GM12801 (cell line): ENCODE results near the gene TEX52.

Source experiments
- TF ChIP-seq, protein P1 (sequence below): IDR thresholded peaks from one replicate; pipeline ENCODE4 v1.5.1; 2011; ENCODE audit warnings: control low read depth; ENCODE audit not compliant: insufficient read length; ENCODE audit errors: extremely low read depth

The TEX52 gene

DNA sequence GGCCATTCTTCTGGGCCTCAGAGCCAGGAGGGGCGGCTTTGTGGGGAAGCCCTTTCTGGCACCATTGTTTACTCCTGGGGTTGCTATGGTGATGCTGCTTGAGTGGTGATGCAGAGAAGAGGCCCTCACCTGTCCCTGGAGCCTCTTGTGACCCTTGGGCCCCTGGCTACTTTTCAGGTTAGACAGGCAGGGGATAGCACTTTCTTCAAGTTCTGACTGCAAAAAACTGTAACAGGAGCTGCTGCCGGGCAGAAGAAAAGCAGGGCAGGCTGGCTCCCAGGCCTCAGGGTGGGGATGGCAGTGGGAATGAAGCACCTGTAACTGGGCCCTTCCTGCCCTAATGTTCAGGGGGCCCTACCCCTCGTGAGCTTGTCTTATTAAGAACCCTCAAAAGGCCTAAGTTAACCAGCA is at the start of gene TEX52:
Gene TEX52, minus strand, starts transcription at position 19 of the 411 bp plus-strand sequence. Its CDS starts 13 bp downstream, at position 6.
- TF ChIP-seq, protein P1, sequence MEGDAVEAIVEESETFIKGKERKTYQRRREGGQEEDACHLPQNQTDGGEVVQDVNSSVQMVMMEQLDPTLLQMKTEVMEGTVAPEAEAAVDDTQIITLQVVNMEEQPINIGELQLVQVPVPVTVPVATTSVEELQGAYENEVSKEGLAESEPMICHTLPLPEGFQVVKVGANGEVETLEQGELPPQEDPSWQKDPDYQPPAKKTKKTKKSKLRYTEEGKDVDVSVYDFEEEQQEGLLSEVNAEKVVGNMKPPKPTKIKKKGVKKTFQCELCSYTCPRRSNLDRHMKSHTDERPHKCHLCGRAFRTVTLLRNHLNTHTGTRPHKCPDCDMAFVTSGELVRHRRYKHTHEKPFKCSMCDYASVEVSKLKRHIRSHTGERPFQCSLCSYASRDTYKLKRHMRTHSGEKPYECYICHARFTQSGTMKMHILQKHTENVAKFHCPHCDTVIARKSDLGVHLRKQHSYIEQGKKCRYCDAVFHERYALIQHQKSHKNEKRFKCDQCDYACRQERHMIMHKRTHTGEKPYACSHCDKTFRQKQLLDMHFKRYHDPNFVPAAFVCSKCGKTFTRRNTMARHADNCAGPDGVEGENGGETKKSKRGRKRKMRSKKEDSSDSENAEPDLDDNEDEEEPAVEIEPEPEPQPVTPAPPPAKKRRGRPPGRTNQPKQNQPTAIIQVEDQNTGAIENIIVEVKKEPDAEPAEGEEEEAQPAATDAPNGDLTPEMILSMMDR, result no peak

DNA sequence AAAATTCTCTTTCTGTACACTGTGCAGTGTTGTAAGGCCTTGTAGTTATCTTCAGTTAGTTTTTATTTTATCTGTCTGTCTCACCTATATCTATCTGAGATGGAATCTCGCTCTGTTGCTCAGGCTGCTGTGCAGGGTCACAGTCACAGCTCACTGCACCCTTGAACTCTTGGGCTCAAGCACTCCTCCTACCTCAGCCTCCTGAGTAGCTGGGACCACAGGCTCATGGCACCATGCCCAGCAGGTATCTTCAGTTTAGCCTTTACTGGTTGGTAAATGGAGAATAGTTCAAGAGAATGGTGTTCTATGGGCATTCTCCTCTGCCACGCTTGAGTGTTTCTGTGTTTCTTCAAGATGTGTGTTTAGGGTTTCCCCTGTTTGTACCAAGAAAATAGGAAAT is 47.4 kb upstream of the TEX52 start:
- TF ChIP-seq, protein P1, result no peak

GRCh38 chr12:2902272-2902880 is 45.5 kb upstream of the TEX52 start:
- TF ChIP-seq, protein P1, result no peak

- TF ChIP-seq, protein P1, result no peak
Measured at GRCh38 chr12:2900642-2901041, 43.8 kb upstream of the TEX52 start.

DNA sequence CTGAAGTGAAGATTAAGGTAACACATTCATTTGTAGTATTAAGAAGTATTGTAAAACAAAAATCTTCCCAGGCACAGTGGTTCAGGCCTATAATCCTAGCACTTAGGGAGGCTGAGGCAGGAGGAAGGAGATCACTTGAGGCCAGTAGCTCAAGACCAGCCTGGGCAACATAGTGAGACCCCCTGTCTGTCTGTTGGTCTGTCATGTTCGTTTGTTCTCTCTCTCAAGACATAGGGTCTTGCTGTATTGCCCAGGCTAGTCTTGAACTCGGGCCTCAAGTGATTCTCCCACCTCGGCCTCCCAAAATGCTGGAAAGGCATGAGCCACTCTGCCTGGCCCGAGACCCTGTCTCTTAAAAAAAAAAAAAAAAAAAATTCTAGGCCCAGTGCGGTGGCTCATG is 40.6 kb upstream of the TEX52 start:
- TF ChIP-seq, protein P1, result no peak

GRCh38 chr12:2895511-2895910 is 38.7 kb upstream of the TEX52 start:
- TF ChIP-seq, protein P1, result no peak

DNA sequence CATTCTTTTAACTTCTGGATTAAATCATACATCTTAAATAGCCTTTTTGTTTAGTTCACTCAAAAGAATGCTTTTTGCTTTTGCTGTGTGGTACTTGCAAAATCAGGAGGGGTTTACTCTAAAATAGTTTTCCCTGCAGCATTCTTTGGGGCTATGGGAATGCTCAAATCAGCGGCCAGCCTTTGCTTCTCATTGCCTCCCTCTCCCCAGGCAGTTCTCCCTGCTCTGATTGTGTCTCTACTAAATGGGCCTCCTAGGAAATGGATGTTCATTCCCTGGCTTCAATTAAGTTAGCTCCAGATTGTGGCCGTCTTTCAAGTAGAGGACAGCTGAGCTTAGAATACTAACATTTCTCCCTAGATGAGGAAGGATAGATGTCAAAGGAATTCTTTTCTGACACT is 38.2 kb upstream of the TEX52 start:
- TF ChIP-seq, protein P1, result no peak
